T47D (cell line): ENCODE measurements around the gene CS.
A peak's percentile ranks its signal among the peaks of the same experiment; 100 is the strongest.

Experiments used
- DNase-seq, 2 experiments: peaks; one replicate each; pipeline versions ENCODE4 v3.0.0 to v3.0.0-alpha.2; 2011 to 2012; ENCODE audit warnings: low read depth in 1 of 2, low spot score in 1 of 2
- JUND ChIP-seq: IDR thresholded peaks from 2 replicates; pipeline ENCODE4 v1.6.1; 2012; ENCODE audit warnings: low read depth
- in situ Hi-C: cut with HindIII; loops from 2 replicates; pipeline ENCODE4 v1.10.0; 2016; ENCODE audit warnings: low sequenced_read_pairs, low pct_unique_long_range_greater_than_20kb

The CS gene

DNA sequence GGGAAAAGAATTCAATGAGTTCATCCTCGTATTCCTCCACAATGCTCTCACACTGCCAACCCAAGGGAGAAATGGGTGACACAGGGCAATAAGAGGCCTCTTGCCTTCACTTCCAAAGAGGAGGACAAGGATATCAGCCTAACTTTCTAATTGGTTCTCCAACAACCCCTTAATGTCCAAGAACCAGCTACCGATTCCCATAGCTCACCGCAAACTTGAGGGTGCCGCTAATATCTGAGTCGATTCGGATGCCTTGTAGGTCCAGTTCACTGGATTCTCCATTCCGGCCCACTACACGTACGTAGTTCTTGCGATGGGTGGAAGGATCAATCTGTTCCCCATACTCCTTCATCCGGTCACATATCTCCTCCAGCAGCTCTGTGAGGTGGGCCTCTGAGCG lies 10.9 kb upstream of the CS start:
- TF ChIP-seq JUND = no peak
- in situ Hi-C loops = no loop called here
- no peak for DNase-seq

GRCh38 chr12:56308714-56309113 lies 8.6 kb upstream of the CS start:
- TF ChIP-seq JUND = no peak
- no peak for DNase-seq
- in situ Hi-C loops = no loop called here

- in situ Hi-C loops = no loop called here
- no peak for TF ChIP-seq JUND
- no peak for DNase-seq
Measured at GRCh38 chr12:56307221-56307965, 7.3 kb upstream of the CS start.

DNA sequence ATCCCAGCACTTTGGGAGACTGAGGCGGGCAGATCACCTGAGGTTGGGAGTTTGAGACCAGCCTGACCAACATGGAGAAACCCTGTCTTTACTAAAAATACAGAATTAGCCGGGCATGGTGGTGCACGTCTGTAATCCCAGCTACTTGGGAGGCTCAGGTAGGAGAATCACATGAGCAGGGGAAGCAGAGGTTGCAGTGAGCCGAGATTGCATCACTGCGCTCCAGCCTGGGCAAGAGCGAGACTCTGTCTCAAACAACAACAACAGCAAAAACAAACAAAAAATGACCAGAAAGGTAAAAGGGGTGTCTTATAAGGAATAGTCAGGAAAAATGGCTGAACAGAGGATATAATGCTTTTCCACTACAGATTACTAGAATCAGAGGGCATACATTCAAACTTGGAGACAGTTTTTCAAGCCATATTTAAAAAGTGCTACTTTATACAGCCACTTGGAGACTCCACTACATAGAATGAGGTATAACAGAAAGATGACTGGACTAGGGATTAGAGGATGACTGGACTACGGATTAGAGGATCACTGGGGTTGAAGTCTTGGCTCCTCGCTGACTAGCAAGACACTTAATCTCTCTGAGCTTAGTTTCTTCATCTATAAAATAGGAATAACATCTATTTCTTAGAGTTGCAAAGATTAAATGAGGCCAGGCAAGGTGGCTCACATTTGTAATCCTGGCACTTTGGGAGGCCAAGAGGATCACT lies 4.9 kb upstream of the CS start:
- TF ChIP-seq JUND = no peak
- no peak for DNase-seq
- in situ Hi-C loops = no loop called here

DNA sequence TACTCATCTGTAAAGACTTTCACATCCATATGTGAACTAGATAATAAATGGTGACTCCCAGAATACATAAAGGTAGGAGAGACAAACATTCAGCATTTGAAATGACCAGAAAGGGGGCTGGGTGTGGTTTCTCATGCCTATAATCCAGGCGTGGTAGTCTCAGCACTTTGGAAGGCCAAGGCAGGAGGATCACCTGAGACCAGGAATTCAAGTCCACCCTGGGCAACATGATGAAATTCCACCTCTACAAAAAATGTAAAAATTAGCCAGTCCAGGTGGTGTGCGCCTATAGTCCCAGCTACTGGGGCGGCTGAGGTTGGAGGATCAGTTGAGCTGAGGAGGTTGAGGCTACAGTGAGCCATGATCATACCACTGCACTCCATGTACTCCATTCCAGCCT lies 4.1 kb upstream of the CS start:
- in situ Hi-C loops = no loop called here
- no peak for TF ChIP-seq JUND
- DNase-seq = no peak

GRCh38 chr12:56300644-56301464 lies 724 bp upstream of the CS start:
- DNase-seq = no peak
- in situ Hi-C loops = no loop called here
- TF ChIP-seq JUND = no peak

GRCh38 chr12:56299308-56299852 lies 750 bp downstream of the CS start:
- in situ Hi-C loops = no loop called here
- no peak for TF ChIP-seq JUND
- no peak for DNase-seq

GRCh38 chr12:56298828-56299227 lies 1.3 kb downstream of the CS start:
- TF ChIP-seq JUND = no peak
- no peak for DNase-seq

GRCh38 chr12:56297400-56297799 lies 2.7 kb downstream of the CS start:
- in situ Hi-C loops = no loop called here
- TF ChIP-seq JUND = no peak
- DNase-seq = no peak

More at GRCh38 chr12:56298828-56299227, 1.3 kb downstream of the CS start:
- in situ Hi-C loops = no loop called here

GRCh38 chr12:56296295-56296694 lies 3.8 kb downstream of the CS start:
- no peak for DNase-seq
- in situ Hi-C loops = no loop called here
- no peak for TF ChIP-seq JUND

DNA sequence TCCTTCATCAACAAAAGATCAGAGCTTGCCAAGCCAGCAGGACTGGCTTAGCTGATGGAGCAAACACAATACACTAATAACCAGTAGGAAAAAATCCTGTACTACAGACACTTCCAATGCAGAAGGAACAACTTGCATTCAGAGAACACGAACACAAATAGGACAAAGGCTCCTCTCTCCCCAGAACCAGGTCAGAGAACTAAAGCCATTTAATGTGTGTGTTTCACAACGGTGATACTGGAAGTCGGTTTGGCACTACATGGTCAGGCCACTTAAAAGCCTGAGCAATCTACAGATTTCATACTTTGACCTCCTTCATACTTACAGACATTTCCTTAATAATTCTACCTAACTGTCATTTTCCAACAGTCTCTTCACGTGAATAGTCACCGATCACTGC lies 6.3 kb downstream of the CS start:
- TF ChIP-seq JUND = no peak
- in situ Hi-C loops = no loop called here
- peak in 1 of 2 experiments; percentile 25 for DNase-seq

- DNase-seq = peak in 1 of 2 experiments; percentile 30
- in situ Hi-C loops = no loop called here
- no peak for TF ChIP-seq JUND
Measured at GRCh38 chr12:56288705-56289387, 11.3 kb downstream of the CS start.
